ENCODE measurements around the gene CNTNAP2. TPM values are rescaled to one million over a fixed set of nuclear protein-coding genes. Genes with fewer than 3 reads are reported as not detected.

Gene CNTNAP2
- total and polyA plus RNA-seq, 2 of the 13 experiments (the other 11 are each of a cell fraction or from before 2014, with no cell fraction given), result 0.40 to 0.42 TPM

- Histone ChIP-seq H3K27me3 (ENCODE audit: control insufficient read depth in 1 of 2, insufficient read depth in 2 of 2, low read length in 2 of 2) (peaks cover 1 to 13% of the 10 kb centered on the region in 2 experiments; a peak in 2 of 5 replicates), H3K27ac (ENCODE audit: extremely low read length, insufficient read depth, low read length) (no peak overlapping the region), H3K36me3 (replicated peaks in 1 of 2; ENCODE audit: control insufficient read depth in 1 of 2, insufficient read depth in 2 of 2, low read length in 2 of 2) (no peaks in the 10 kb centered on the region), H4K20me1 (ENCODE audit: insufficient read depth, low read length) (no peaks in the 10 kb centered on the region), H3K4me2 (ENCODE audit: low read depth, low read length) (no peak overlapping the region), H3K79me2 (ENCODE audit: insufficient read depth, low read length) (no peaks in the 10 kb centered on the region), H3K9ac (ENCODE audit: insufficient read depth, low read depth, low read length) (no peak overlapping the region), H3K4me1 (ENCODE audit: insufficient read depth, low read length) (no peaks in the 10 kb centered on the region), H3K9me3 (ENCODE audit: low read length) (no peaks in the 10 kb centered on the region), H2AFZ (ENCODE audit: low read length) (no peak overlapping the region), H3K4me3 (replicated peaks in 1 of 3; ENCODE audit: insufficient read depth in 1 of 3, low read depth in 2 of 3, low read length in 3 of 3) (no peak overlapping the region)
- TF ChIP-seq ARNT2 (CRISPR knock-in tag; IDR thresholded peaks at IDR 0.05; ENCODE audit: low read depth) (no peak), MYC (CRISPR knock-in tag; IDR thresholded peaks at IDR 0.05; ENCODE audit: borderline replicate concordance) (no peak)
- CTCF ChIA-PET (ENCODE audit: low intra/inter-chr PET ratio, low total read pairs), result no interaction called here
- FAIRE-seq (no peak), DNase-seq (ENCODE audit: low spot score) (no peak), ATAC-seq (no peak)
- in situ Hi-C loops (cut with HindIII; ENCODE audit: extremely low pct_ligation_motif_present, low pct_unique_long_range_greater_than_20kb) (no loop called here), intact Hi-C loops (cut with micrococcal nuclease; ENCODE audit: unreplicated experiment) (no loop called here)
- BruUV-seq (replicated peaks), result no TSS peak
- POLR2A ChIA-PET, result no interaction called here
- WGBS (ENCODE audit: low lambda C conversion rate), result 44% methylated on average over 11 of the region's 11 CpGs
Observed at GRCh38 chr7:148276314-148277041, 2159.9 kb downstream of the CNTNAP2 start.

GRCh38 chr7:148277042-148277660, 2160.6 kb downstream of the CNTNAP2 start:
- no peak overlapping the region for H2AFZ ChIP-seq (ENCODE audit: low read length)
- DNase-seq (ENCODE audit: low spot score) (no peak), ATAC-seq (no peak), FAIRE-seq (no peak)
- no peak for TF ChIP-seq SMAD3 (CRISPR knock-in tag; IDR thresholded peaks at IDR 0.05)
- no peak for TF ChIP-seq HIC2 (CRISPR knock-in tag; IDR thresholded peaks at IDR 0.05; ENCODE audit: low read depth)
- no peak for TF ChIP-seq MIER3 (CRISPR knock-in tag; IDR thresholded peaks at IDR 0.05; ENCODE audit: borderline replicate concordance)
- no peak for TF ChIP-seq THAP11 (CRISPR knock-in tag; IDR thresholded peaks at IDR 0.05)
- no peak for TF ChIP-seq RFX5 (IDR thresholded peaks at IDR 0.05; ENCODE audit: low read depth, low read length)
- TF ChIP-seq MTF1 (CRISPR knock-in tag; IDR thresholded peaks at IDR 0.05), result no peak
- TF ChIP-seq MEIS1 (CRISPR knock-in tag; IDR thresholded peaks at IDR 0.05; ENCODE audit: borderline replicate concordance), result no peak
- no peak for TF ChIP-seq ZNF337 (CRISPR knock-in tag; IDR thresholded peaks at IDR 0.05; ENCODE audit: borderline replicate concordance, low read depth)
- TF ChIP-seq NCOR1 (IDR thresholded peaks at IDR 0.05; ENCODE audit: borderline replicate concordance, low read length), result no peak
- TF ChIP-seq HMGA1 (CRISPR knock-in tag; conservative IDR thresholded peaks at IDR 0.05), result no peak
- no peak for TF ChIP-seq ZNF512 (CRISPR knock-in tag; IDR thresholded peaks at IDR 0.05)
- H3K4me3 ChIP-seq (replicated peaks in 1 of 3; ENCODE audit: insufficient read depth in 1 of 3, low read depth in 2 of 3, low read length in 3 of 3), result no peak overlapping the region
- no peak overlapping the region for H3K9ac ChIP-seq (ENCODE audit: insufficient read depth, low read depth, low read length)
- no peak overlapping the region for H3K4me2 ChIP-seq (ENCODE audit: low read depth, low read length)
- ChIA-PET POLR2A (no interaction called here), CTCF (ENCODE audit: low intra/inter-chr PET ratio, low total read pairs) (no interaction called here)
- H3K27ac ChIP-seq (ENCODE audit: extremely low read length, insufficient read depth, low read length), result no peak overlapping the region
- BruUV-seq (replicated peaks), result no TSS peak
- in situ Hi-C loops (cut with HindIII; ENCODE audit: extremely low pct_ligation_motif_present, low pct_unique_long_range_greater_than_20kb) (no loop called here), intact Hi-C loops (cut with micrococcal nuclease; ENCODE audit: unreplicated experiment) (no loop called here)
- no peaks in the 10 kb centered on the region for H3K79me2 ChIP-seq (ENCODE audit: insufficient read depth, low read length)
- H3K27me3 ChIP-seq (ENCODE audit: control insufficient read depth in 1 of 2, insufficient read depth in 2 of 2, low read length in 2 of 2), result peaks cover 1 to 13% of the 10 kb centered on the region in 2 experiments; a peak in 2 of 5 replicates
- H3K9me3 ChIP-seq (ENCODE audit: low read length), result no peaks in the 10 kb centered on the region
- H3K36me3 ChIP-seq (replicated peaks in 1 of 2; ENCODE audit: control insufficient read depth in 1 of 2, insufficient read depth in 2 of 2, low read length in 2 of 2), result no peaks in the 10 kb centered on the region
- H3K4me1 ChIP-seq (ENCODE audit: insufficient read depth, low read length), result no peaks in the 10 kb centered on the region
- no peaks in the 10 kb centered on the region for H4K20me1 ChIP-seq (ENCODE audit: insufficient read depth, low read length)
- 46% methylated on average over 10 of the region's 11 CpGs for whole genome bisulfite sequencing (ENCODE audit: low lambda C conversion rate)
